Measurements from ENCODE around the gene GSTO1.
"Not testable (repeated sequence)": the region's sequence is repeated elsewhere in the genome, so short reads cannot be mapped to it uniquely, and the experiment has no call there.

Gene GSTO1

DNA sequence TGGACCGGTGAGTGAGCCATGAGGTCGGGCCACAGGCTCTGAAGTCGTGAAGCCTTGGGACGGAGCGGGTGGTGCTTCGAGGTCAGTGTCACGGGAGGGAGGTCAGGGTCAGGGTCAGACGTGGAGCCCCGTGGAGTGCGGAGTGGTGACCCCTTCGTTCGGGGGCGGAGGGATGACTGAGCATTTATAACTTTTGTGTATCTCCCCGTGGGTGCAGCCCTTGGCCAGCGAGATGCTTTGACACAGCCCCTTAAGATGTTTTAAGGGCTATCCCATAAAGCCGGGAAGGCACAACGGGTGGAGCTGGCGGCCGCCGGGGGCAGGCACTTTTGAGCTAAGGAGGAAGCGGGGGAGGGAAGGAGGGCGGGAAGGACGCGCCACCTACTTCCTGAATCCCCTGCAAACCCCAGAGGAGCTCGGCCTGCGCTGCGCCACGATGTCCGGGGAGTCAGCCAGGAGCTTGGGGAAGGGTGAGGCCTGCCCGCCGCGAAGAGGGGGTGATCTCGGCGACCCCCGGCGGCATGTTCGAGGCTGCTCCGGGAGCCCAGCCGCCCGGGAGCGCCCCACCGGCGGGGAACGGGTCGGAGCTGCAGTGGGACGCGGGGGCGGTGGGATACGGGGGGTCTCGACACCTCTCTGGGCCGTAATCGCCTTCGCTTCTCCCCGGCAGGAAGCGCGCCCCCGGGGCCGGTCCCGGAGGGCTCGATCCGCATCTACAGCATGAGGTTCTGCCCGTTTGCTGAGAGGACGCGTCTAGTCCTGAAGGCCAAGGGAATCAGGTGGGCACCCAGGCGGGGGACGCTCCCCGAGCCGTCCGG, at the start of gene GSTO1:
GSTO1 (plus strand) TSS at position 400 of the 818 bp plus-strand sequence; CDS start at position 437, 37 bp downstream.
- in situ Hi-C loops (cut with HindIII; ENCODE audit: low sequenced_read_pairs) = loop anchor here (5.0 kb wide), 1 partner anchor 48 kb away; no protein-coding TSS in a partner anchor

DNA sequence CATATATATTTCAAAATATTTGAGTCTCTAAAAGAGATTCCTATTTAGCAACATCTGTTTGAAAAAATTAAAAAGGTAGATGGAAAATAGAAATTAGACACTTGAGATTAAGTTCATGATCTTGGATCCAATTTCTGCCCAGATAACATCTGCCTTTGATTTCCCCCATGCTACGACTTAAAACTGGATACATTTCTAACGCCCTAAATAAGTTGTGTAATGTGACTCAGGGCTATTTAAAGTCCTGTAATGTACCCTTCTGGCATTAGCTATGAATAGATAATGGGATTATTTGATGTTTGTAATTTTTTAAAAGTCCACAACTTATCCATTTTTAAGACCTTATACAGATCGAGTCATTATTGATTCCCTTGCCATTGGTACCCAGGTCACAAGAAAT, 46.0 kb upstream of the GSTO1 start:
- in situ Hi-C loops (cut with HindIII; ENCODE audit: low sequenced_read_pairs) = no loop called here

DNA sequence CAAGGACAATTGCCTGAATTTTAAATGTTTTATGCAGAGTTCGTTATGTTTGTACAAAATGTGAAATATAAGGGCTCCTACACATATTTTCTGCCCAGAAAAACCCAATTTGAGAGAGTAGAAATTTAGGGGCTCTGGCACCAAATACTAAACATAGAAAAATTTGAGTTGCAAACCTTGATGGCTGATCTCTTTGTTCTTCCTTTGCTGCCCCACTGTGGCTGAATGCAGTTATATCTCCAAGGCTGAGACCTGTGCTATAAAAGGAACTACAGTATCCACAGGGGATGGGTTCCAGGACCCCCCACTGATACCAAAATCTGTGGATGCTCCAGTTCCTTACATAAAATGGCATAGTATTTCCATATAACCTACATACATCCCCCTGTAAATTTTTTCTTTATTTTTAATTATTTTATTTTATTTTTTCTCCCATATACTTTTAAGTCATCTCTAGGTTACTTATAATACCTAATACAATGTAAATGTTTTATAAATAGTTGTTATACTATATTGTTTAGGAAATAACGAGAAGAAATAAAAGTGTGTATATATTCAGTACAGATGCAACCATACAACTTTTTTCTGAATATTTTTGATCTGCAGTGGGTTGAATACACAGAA, 45.0 kb upstream of the GSTO1 start:
- in situ Hi-C loops (cut with HindIII; ENCODE audit: low sequenced_read_pairs) = no loop called here

DNA sequence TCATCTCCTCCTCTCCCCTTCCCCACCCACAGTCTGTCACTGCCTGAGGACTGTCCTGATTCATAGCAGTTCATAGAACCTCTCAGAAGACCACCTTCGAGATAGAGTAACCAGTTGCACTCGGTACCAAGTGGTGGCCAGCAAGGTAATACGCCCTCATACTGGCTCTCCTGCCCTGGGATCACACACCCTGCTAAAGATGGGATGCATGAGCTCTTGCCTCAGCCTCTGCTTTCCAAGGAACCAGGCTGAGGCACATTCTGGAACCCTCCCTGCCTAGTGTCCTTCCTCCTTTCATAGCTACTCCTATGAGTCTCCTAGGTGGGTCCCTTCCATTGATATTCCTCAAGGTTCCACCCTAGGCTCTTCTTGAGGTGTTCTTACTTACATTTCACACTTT, 38.1 kb upstream of the GSTO1 start:
- in situ Hi-C loops (cut with HindIII; ENCODE audit: low sequenced_read_pairs) = loop anchor here (5.0 kb wide), 3 partner anchors 74 to 324 kb away; no protein-coding TSS in a partner anchor

DNA sequence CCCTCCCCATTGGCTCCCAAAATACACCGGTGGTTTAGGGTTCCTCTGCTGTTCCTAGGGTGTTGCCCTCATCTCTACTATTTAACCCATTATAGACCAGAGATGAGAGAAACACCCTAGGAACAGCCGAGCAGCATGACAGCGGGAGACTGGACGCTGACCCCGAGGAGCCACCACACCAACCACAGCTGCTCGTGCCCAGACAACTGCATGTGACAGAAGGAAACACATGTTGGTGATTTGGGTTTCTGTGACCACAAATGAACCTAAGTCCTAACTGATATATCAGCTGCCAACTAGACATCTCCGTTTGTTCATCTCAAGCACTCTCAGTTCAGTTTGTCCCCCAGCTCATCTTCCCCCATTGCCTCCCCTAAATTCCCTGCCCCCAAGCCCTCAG, 35.9 kb upstream of the GSTO1 start:
- in situ Hi-C loops (cut with HindIII; ENCODE audit: low sequenced_read_pairs) = loop anchor here (5.0 kb wide), 3 partner anchors 76 to 326 kb away; no protein-coding TSS in a partner anchor

DNA sequence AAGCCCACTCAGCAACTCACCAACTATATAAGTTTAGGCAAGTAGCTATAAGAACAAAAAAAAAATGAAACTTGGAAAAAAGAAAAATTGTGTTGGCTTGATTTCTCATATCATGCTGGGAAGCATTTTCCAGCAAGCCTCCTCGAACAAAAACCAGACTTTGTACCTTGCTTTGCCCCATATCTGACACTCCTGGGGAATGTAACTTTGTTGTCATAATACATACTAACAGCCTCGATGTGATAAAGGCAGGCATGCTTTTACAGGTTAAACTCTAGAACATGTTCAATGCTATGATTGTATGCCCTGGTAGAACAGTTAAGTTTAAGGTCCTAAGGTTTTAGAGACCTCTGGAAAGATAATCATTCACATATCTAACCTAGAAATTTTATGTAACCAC, 34.2 kb upstream of the GSTO1 start:
- in situ Hi-C loops (cut with HindIII; ENCODE audit: low sequenced_read_pairs) = no loop called here

DNA sequence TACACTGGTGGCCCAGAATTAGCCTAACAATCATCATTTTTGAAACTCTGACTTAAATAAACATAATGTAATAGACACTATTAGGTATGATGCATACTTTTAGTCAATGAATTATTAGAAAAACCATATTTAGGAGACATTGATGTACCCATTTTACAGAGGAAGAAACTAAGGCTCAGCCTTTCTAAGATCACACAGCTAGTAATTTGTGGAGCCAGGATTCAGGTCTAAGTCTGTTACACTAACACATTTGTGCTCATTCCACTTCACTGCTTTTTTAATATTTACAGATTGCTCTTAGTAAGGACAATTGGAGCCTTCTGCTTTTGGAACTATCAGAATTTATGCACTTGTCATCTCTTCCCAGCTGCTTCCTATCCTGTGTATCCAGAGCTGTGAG, 31.4 kb upstream of the GSTO1 start:
- in situ Hi-C loops (cut with HindIII; ENCODE audit: low sequenced_read_pairs) = no loop called here

DNA sequence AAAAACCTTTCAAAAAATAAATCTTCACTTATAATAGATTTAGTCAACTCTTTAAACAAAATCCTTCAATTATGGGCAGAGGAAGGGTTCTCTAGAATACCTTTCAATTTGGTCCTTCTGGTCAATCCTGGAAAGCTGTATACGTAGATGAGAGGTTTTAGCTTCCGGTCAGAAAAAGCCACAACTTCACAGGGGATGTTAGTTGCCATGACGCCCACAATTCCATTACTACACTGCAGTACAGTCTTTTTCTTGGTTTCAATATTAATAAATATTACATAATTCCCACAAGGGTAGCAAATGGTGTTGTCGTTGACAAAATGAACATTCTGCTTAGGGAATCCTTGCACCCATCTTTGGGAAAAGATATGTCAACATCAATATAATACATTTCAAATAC, 24.2 kb upstream of the GSTO1 start:
- in situ Hi-C loops (cut with HindIII; ENCODE audit: low sequenced_read_pairs) = no loop called here

DNA sequence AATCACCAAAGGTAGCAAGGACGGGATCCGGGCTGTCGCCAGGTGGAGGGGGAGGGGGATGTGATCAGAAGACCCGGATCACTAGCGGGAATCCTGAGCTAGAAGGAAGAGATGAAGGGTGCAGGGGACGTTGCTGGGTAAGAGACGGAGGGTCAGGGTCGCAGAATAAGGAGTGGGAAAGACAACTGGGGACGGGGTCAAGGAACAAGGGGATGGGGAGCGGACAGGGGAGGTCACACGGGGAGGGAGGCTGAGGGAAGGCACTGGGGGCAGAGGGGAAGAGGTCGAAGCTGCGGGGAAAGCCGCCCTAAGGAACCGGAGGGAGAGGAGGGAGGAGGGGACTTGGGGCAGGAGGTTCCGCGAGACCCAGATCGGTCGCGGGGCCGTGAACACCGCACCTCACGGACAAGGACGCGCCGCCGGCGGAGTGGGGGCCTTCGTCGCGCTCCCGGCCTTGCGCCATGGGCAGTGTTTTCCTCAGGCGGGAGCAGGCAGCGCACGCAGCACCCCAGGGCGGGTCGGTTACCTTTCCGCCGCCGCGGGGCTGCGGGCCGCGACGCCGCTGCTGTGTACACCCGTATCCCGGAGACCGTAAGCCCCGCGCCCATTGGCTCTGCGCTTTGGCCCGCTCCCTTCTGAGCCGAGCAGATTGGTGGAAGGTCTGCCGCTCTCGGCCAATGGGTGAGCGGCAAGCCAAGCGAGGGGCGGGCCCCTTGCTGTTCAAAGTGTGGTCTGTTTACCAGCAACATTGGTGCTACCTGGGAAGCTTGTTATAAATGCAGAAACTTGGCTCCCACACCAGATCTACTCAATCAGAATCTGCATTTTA, 22.7 kb upstream of the GSTO1 start, which contains the start of gene CFAP43:
CFAP43 (minus strand) TSS at position 581 of the 829 bp plus-strand sequence; CDS start at position 463, 118 bp downstream.
- in situ Hi-C loops (cut with HindIII; ENCODE audit: low sequenced_read_pairs) = no loop called here

DNA sequence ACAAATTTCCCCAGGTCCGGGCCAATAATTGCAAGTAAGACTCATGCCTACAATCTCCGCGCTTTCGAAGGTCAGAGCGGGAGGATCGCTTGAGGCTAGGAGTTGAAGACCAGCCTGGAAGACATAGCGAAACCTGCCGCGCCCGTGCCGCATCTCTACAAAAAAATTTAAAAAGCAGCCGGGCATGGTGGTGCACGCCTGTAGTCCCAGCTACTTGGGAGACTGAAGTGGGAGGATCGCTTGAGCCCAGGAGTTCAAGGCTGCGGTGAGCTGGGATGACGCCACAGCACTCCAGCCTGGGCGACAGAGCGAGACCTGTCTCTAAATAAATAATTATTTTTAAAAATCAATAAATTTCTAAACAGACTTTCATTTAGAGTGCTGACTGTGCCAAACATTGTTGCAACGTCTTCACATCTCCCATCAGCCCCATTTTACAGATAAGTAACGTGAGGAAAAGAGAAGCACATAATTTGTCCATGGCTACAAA, 22.0 kb upstream of the GSTO1 start:
- in situ Hi-C loops (cut with HindIII; ENCODE audit: low sequenced_read_pairs) = no loop called here

DNA sequence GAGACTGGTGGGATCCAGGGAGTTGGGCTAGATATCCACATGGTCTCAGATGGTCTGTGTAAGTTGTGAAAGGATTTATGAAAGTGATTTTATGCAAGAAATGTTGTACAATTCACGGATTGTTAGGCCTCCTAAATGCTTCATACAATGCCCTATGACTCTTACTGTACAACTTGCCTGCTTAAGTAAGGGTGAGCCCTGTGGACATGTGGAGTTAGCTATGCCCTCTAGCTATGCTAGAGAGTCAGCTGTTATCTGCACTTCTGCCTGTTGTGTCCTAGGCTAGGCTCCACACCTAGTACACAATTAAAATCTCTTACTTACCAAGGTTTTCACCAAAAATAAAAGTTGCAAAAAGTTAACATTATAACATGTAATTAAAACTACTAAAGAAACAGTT, 20.9 kb upstream of the GSTO1 start:
- in situ Hi-C loops (cut with HindIII; ENCODE audit: low sequenced_read_pairs) = no loop called here

DNA sequence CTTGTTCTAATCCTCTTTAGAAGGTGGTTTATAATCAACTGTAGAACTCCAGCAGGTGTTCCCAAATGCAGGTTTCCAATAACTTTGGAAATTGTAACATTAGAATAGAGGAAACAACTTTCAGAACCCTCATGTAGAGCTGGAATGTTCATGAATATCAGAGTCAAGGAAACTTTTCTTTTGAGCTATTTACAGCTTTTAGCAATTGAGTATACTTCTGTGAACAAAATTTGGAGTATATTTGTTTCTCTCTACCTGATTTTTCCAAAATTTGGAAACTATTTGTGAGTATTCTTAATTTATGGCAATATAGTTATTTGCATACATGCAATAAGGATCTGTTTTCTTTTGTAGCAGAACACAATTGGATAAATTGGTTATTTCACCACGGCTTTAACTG, 19.8 kb upstream of the GSTO1 start:
- in situ Hi-C loops (cut with HindIII; ENCODE audit: low sequenced_read_pairs) = no loop called here

DNA sequence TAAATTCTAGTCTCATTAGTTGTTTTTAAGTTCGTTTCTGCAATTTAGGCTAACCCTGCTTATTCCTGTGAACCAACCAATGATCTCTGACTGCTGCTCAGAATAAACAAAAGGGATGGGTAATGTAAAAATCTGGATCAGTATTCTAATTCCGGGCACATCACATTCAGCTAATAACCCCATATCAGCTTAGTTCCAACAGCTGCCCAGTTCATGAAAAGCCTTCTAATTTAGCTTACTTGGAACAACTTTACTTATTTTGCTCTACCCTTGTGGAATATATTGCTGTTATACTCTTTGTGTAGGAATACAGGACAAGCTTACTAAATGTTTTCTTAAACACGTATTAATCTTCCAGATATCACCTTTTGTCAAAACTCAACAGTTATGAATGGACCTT, 18.9 kb upstream of the GSTO1 start:
- in situ Hi-C loops (cut with HindIII; ENCODE audit: low sequenced_read_pairs) = no loop called here

DNA sequence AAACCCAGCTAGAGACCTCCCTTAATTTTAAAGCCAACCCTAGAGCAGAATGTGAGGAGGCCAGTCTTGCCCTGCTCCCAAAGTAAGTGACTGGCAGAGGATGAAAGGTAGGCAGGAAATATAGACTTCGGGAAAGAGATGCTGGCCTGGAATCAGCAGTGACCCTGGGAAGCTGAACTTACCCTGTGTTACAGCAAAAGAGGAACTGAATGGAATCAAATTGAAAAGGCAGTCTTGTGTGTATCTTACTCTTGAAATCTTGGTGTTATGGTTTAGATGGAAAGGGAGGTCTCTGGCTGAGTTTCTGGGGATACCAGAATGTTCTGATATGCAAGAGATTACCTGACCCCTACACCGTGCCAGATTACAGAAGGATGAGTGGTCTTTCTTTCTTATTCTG, 14.6 kb upstream of the GSTO1 start:
- in situ Hi-C loops (cut with HindIII; ENCODE audit: low sequenced_read_pairs) = no loop called here

DNA sequence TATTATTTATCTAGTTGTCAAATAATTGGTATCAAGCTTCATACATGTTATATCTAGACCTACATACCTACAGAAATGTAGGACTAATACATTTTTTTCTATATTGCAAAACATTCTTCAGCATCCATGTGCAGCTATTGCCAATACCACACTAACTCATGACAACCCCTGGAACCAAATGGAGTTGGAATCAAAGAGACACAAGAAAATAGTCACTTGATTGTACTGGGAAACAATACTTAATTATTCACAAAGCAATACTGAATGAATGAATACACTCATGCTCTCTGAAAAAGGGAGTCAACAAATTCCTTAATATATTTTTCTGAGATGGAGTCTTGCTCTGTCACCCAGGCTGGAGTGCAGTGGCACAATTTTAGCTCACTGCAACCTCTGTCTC, 12.1 kb upstream of the GSTO1 start:
- in situ Hi-C loops (cut with HindIII; ENCODE audit: low sequenced_read_pairs) = no loop called here

DNA sequence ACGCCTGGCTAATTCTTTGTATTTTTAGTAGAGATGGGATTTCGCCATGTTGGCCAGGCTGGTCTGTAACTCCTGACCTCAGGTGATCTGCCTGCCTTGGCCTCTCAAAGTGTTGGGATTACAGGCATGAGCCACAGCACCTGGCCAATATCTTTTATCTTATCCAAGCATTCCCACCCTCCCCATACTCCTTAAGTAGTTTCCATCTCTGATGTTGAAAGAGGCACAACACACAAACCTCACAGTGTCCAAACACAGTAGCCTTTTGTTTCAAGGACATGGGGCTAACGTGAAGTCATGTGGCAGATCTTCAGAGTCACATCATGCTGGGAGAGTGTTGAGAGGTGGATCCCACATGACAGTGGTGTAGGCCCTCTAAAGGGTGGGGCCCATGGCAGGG, 11.7 kb upstream of the GSTO1 start:
- in situ Hi-C loops (cut with HindIII; ENCODE audit: low sequenced_read_pairs) = not testable (repeated sequence)

DNA sequence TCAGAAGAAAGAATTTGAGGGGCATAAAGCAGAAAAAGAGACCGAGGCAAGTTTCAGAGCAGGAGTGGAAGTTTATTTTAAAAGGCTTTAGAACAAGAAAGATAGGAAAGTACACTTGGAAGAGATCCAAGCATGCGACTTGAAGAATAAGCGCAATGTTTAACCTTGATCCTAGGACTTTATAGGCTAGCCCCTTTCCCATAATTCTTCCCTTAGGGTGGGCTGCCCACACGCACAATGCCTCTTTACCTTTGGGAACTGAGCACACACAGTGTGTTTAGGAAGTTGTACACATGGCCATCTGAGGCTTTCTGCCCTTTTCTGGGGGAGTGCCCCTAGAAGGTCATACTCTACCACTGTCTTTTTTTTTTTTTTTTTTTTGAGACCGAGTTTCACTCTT, 11.2 kb upstream of the GSTO1 start:
- in situ Hi-C loops (cut with HindIII; ENCODE audit: low sequenced_read_pairs) = no loop called here

DNA sequence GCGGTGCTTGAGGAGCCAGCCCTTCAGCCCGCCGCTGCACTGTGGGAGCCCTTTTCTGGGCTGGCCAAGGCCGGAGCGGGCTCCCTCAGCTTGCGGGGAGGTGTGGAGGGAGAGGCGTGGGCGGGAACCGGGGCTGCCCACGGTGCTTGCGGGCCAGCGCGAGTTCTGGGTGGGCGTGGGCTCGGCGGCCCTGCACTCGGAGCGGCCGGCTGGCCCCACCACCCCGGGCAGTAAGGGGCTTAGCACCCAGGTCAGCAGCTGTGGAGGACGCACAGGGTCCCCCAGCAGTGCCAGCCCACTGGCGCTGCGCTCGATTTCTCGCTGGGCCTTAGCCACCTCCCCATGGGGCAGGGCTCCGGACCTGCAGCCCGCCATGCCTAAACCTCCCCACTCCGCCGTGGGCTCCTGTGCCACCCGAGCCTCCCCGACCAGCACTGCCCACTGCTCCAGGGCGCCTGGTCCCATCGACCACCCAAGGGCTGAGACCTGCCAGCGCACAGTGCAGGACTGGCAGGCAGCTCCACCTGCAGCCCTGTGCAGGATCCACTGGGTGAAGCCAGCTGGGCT, 9.5 kb upstream of the GSTO1 start:
- in situ Hi-C loops (cut with HindIII; ENCODE audit: low sequenced_read_pairs) = no loop called here

DNA sequence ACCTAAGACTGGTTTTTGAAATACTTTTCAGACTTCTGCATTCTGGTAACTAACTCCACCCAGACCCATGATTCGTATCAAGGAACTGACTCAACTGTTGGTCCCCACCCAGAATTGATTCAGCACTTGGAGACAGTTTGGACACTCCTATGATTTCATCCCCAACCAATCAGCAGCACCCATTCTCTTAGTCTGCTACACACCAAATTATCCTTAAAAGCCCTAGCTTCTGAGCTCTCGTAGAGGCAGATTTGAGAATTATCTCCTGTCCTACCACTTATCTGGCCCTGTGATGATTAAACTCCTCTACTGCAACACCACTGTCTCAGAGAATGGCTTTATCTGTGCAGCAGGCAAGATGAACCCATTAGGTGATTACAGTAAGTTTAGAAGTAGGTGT, 7.7 kb upstream of the GSTO1 start:
- in situ Hi-C loops (cut with HindIII; ENCODE audit: low sequenced_read_pairs) = no loop called here

DNA sequence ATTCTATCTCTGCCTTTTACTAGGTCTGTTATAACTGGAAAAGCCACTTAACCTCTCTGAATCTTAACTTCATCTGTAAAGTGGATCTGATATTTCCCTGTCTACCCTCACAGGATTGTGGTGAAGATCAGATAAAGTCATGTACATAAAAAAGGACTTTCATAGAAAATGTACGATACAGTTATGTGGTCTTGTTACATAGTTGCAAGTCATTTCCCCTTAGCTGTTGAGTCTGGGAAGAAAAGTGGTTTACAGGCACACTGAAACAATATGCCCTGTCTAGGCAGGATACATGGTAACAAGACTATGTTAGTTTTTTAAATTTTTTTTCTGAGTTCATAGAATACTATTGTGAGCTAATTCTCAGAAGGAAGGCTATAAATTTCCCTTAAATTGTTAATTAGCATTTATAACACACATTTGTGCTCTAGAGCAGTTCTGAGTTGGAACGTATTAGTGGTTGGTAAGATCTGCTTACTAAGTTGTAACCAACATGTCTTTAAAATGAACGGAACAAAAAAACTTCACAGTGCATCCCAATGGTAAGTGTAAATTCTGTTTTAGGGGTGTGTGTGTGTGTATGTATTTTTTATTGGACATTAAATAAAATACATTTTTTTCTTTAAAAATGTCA, 7.1 kb upstream of the GSTO1 start:
- in situ Hi-C loops (cut with HindIII; ENCODE audit: low sequenced_read_pairs) = no loop called here

Data from endothelial cell of hepatic sinusoid (primary cell).